Glutamatergic neuron (in vitro differentiated cells): ENCODE data around the gene ACSL5. TPM values are rescaled to one million over a fixed set of nuclear protein-coding genes. Genes with fewer than 3 reads are reported as not detected.

Source experiments
- DNase-seq: peaks from one replicate; pipeline ENCODE4 v3.0.0; 2022
- H3K27ac Mint-ChIP-seq: one replicate; pipeline ENCODE4 v1.8.0; 2020; ENCODE audit warnings: mild to moderate bottlenecking, mixed read lengths, inconsistent platforms; ENCODE audit not compliant: unreplicated experiment
- H3K27me3 Mint-ChIP-seq: one replicate; pipeline ENCODE4 v1.8.0; 2020; ENCODE audit warnings: mild to moderate bottlenecking, moderate library complexity, mixed read lengths, inconsistent platforms; ENCODE audit not compliant: unreplicated experiment
- H3K36me3 Mint-ChIP-seq: one replicate; pipeline ENCODE4 v1.8.0; 2020; ENCODE audit warnings: mild to moderate bottlenecking, mixed read lengths, inconsistent platforms; ENCODE audit not compliant: unreplicated experiment
- H3K4me1 Mint-ChIP-seq: one replicate; pipeline ENCODE4 v1.8.0; 2020; ENCODE audit warnings: mild to moderate bottlenecking, low read depth, mixed read lengths, inconsistent platforms; ENCODE audit not compliant: unreplicated experiment
- H3K4me3 Mint-ChIP-seq: one replicate; pipeline ENCODE4 v1.8.0; 2020; ENCODE audit warnings: mild to moderate bottlenecking, mixed read lengths, inconsistent platforms; ENCODE audit not compliant: unreplicated experiment
- H3K9me3 Mint-ChIP-seq: one replicate; pipeline ENCODE4 v1.8.0; 2020; ENCODE audit warnings: mild to moderate bottlenecking, moderate library complexity, mixed read lengths, inconsistent platforms; ENCODE audit not compliant: unreplicated experiment
- CTCF ChIP-seq: fragments of 200-600 bp; sonication (generic); IDR thresholded peaks from one replicate; pipeline ENCODE4 v1.5.0; 2021; ENCODE audit not compliant: partially characterized antibody, unreplicated experiment
- total RNA-seq: library from RNA; stranded (reverse); fragmentation: NEBNext Ultra II Directional; extraction: Animal tissue kit (Norgen Biotek cat#: 25700); gene quantifications from one replicate; pipeline ENCODE4 v1.2.1, GENCODE V29; 2021; ENCODE audit not compliant: unreplicated experiment

ACSL5 gene
- total RNA-seq, 1 donor from 2014 or later, result not detected

GRCh38 chr10:112349521-112350085 lies 24.3 kb upstream of the ACSL5 start:
- no peak for TF ChIP-seq CTCF
- peaks cover 2% of the 10 kb centered on the region for H3K27me3 Mint-ChIP-seq
- H3K4me1 Mint-ChIP-seq, result peaks cover 2% of the 10 kb centered on the region
- no peak overlapping the region for H3K27ac Mint-ChIP-seq
- no peak for DNase-seq
- H3K36me3 Mint-ChIP-seq, result no peaks in the 10 kb centered on the region
- no peaks in the 10 kb centered on the region for H3K9me3 Mint-ChIP-seq
- H3K4me3 Mint-ChIP-seq, result no peak overlapping the region

GRCh38 chr10:112351146-112351545 lies 22.8 kb upstream of the ACSL5 start:
- no peak for DNase-seq
- Mint-ChIP-seq H3K9me3 (no peaks in the 10 kb centered on the region), H3K36me3 (no peaks in the 10 kb centered on the region), H3K27me3 (peaks cover 2% of the 10 kb centered on the region), H3K27ac (no peak overlapping the region), H3K4me1 (peaks cover 2% of the 10 kb centered on the region), H3K4me3 (no peak overlapping the region)
- TF ChIP-seq CTCF, result no peak

GRCh38 chr10:112352044-112352443 lies 21.9 kb upstream of the ACSL5 start:
- Mint-ChIP-seq H3K36me3 (no peaks in the 10 kb centered on the region), H3K27ac (no peak overlapping the region), H3K27me3 (peaks cover 2% of the 10 kb centered on the region), H3K4me3 (no peak overlapping the region), H3K4me1 (peaks cover 2% of the 10 kb centered on the region), H3K9me3 (no peaks in the 10 kb centered on the region)
- no peak for TF ChIP-seq CTCF
- DNase-seq, result no peak

GRCh38 chr10:112353046-112353445 lies 20.9 kb upstream of the ACSL5 start:
- Mint-ChIP-seq H3K4me3 (no peak overlapping the region), H3K27ac (no peak overlapping the region), H3K36me3 (no peaks in the 10 kb centered on the region), H3K4me1 (peaks cover 2% of the 10 kb centered on the region), H3K9me3 (no peaks in the 10 kb centered on the region), H3K27me3 (peaks cover 2% of the 10 kb centered on the region)
- DNase-seq, result no peak
- TF ChIP-seq CTCF, result no peak

- no peaks in the 10 kb centered on the region for H3K36me3 Mint-ChIP-seq
- no peaks in the 10 kb centered on the region for H3K9me3 Mint-ChIP-seq
- no peaks in the 10 kb centered on the region for H3K27me3 Mint-ChIP-seq
- no peak overlapping the region for H3K4me3 Mint-ChIP-seq
- no peak for TF ChIP-seq CTCF
- H3K4me1 Mint-ChIP-seq, result no peaks in the 10 kb centered on the region
- DNase-seq, result no peak
- H3K27ac Mint-ChIP-seq, result no peak overlapping the region
These were observed 17.2 kb upstream of the ACSL5 start for GRCh38 chr10:112356686-112357085.
